Hematopoietic multipotent progenitor cell treated with erythropoietin and hydrocortisone succinate and interleukin-3 and kit ligand, for 8 days (in vitro differentiated cells): Measurements from ENCODE around the gene MCC.

ENCODE experiments used
- DNase-seq: peaks from one replicate; pipeline ENCODE4 v3.0.0-alpha.2; 2015

The MCC gene

DNA sequence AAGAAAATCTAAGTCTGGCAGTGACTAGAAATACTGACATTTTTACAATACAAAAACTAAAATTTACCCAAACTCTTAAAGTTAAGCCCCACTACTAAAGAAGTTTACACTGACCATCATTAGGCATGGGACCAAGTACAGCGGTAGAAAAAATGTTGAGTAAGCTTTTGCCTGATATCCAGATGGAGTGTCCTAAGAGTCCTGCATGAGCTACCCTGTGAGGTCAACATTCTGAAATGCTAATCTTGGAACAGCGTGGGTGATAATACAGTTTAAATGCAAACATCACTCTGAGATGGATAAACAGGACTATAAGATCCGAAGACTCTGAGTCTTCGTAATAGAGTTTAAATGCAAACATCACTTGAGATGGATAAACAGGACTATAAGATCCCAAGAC lies 322.0 kb downstream of the MCC start:
- DNase-seq: no peak

DNA sequence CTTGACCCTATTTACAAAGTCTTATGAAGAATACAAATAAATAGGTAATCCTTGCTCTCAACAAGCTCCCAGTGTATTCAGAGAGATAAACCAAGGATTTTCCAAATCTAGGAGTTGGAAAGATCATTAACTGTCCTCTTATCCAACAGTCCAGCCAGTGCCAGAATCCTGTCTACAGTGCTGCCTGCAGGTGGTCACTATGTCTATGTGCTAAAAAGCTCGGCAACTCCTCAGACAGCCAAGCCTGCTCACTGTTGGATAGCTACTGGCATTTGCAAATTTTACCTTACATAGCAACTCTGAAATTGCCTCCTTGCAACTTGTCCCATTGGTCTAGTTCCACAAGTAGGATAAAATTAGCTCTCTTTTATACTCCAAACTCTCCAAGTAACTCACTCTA lies 324.2 kb downstream of the MCC start:
- no peak for DNase-seq

DNA sequence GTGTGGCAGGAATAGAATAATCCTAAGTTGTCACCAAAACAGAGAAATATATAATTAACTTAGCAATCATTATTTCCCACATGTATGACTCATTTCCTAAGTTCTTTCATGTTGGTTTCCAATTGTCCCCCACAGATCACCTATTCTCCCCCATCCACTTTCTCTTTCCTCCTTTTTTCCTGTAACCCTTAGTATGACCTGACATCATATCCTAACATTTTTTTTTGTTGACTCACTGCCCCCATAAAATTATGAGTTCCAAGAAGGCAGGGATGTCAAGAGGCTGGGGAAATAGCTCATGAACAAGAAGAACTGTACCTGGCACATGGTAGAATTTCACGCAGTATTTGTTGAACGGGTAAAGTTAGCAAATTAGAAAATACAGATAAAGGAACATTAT lies 324.9 kb downstream of the MCC start:
- no peak for DNase-seq

DNA sequence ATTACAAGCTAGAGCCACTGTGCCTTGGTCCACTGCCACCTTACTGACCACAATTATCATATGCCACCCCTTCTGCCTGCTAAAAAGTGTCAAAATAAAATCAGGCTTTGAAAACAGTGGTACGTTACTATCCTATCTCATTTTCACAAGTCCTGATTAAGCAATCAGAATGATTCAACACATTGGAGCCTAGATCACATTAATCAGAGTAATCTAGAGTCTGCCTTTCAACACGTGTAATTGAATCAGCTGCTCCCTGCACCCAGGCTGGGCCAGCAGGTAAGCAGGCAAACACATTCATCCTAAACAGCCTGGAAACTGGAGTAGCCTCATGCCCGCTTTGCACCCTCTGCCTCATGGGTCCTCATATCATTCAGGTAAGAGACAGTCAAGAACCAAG lies 325.5 kb downstream of the MCC start:
- DNase-seq: no peak

DNA sequence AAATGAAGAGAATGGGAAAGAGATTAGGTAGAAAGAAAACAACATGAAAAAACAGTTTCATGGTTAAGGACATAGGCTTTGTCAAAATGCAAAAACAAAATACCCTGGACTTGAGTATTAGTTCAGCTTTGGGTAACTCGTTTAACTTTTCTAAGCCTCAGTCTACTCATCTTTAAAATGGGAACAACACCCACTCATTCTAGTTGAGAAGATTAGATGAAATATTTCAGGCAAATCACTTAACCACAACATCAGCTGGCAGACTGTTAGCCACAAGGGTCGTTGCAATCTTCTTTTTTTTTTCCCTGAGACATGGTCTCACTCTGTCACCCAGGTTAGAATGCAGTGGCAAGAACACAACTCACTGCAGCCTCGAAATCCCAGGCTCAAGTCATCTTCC lies 326.0 kb downstream of the MCC start:
- DNase-seq: no peak

DNA sequence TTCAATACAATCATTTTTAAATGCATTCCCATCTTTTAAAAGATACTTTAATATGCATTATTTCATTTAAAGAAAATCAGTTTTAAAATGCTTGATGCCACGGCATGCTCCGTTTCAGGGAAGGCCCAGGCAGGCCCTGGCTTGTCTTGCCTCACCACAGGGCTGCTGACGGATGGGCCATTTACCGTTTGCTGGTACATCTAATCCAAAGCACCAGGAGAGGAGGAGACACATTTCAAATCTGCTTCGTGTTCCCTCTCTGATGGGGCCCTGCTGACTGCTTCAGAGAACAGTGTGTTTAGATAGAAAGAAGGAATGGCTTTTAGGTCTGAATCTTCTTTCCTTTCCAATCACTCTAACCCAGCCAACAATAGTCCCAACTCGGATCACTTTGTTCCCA lies 326.4 kb downstream of the MCC start:
- DNase-seq: no peak

DNA sequence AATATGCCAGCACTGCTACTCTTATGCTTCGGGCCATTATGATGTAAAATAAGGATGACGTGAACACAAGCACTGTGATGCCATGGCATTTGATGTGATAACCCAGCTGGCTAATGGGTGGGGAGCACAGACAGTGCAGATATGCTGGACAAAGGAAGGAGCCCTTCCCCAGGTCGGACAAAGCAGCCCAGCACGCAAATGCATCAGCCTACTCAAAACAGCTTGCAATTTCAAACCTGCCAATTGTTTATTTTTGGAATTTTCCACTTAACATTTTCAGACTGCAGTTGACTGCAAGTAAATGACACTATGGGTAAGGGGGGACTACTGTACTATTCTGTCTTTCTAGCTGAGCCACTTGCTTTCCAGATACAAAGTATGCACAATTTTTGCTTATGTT lies 330.4 kb downstream of the MCC start:
- no peak for DNase-seq

DNA sequence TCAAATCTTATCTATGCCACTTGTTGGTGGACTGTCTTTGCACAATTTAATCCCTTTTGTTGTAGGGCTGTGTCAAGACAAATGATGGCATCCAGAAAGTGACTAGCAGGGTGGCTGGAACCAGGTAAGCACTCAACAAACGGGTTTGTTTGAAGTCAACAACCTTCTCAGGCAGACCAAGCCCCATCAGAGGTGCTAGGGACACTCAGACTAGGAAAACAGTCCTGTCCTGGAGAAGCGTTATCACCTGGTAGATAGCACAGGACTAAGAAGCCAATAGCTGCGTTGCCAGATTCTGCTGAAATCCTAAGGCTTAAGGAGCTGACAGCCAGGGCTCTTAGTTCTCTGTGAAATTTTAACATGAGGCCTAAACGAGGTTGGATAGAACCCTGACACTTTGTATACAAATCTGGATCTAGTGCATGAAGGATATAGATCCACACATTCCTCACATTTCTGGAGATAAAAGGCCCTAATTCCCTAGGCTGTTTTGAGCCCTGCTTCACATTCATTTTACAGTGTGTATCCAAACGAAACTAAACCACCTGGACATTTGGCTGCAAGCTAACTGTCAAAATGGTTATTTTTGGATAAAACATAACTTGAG lies 331.9 kb downstream of the MCC start:
- DNase-seq: no peak

DNA sequence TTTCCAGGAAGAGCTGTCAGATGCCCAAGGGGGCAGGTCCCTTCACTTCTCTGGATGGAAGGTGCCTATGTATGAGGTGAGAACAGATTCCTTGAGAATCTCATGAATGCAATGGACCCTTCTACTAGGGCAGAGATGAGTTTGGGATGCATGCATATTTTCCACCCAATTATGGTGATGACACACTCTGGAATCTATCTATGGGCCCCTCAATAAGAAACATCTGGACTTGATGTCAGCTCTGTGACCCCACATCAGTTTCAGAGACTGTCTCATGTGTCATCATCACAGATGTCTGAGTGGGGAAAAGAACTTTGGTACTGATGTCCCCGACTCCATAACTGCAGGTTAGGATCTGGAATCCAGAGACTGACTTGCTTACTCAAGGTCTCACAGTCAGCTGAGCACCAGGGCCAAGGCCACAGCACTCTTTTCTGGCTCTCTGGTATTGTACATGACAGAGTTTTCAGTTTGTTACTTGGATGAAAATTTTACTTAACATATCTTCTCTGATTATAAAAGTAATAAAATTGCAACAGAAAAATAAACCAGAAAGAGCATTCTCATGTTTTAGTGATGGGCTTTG lies 334.6 kb downstream of the MCC start:
- no peak for DNase-seq

DNA sequence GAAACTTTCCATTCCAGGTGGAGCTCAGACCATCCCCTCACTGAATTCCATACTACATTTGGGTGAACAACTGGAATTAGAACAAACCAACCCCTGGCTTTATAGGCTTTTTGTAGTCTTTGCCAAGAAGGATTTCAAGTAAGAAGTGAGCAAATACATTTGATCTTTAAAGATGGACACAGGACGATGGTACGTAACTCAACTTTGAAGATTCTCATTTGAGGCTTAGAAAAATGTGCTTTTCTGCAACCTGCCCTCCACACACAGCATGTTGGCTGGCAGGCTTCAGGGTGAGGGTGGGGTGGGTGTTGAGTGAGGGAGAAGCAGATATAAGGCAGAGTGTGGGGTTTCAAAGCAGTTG lies 335.9 kb downstream of the MCC start:
- DNase-seq: no peak

DNA sequence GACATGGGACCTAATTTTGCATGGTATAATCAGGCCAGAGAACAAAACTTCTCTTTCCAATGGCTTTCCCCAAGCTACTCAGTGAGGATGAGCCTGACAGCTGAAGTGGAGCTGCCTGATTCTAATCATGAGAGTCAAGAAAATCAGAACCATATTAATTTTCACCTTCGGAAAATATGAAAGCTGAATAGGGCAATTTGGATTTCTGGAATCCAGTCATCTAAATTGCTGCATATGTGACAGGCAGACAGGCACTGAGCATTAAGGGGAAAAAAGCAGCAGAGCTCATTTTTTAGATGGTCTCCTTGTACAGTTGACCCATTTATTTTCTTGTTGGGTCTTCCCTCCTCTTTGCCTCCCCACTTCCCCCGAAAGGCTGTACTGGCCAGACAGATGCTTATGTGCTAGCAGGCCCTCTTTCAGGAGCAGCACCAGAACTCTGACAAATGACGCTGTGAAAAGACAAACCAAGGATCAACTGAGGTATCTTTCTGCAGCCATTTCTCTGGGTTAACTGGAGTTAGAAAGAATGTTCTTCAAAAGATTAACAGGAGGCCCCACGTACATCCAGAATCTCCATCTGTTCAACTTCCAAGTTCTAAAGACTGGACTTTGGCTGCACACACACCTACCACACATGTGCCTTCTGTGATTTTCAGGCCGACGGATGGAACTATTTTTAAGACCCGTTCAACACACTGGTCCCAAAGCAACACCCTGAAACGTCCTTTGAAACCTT lies 336.4 kb downstream of the MCC start:
- no peak for DNase-seq

DNA sequence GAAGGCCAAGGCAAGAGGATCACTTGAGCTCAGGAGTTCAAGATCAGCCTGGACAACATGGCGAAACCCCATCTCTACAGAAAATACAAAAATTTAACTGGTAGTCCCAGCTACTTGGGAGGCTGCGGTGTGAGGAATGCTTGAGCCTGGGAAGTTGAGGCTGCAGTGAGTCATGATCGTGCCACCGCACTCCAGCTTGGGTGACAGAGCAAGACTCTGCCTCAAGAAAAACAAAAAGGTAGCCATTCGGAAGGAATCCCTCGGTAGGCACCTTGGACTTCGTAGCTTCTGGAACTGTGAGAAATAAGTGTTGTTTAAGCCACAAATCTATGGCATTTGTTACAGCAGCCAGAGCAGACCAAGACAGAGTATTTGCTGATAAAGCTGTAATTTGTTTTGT lies 337.4 kb downstream of the MCC start:
- no peak for DNase-seq

DNA sequence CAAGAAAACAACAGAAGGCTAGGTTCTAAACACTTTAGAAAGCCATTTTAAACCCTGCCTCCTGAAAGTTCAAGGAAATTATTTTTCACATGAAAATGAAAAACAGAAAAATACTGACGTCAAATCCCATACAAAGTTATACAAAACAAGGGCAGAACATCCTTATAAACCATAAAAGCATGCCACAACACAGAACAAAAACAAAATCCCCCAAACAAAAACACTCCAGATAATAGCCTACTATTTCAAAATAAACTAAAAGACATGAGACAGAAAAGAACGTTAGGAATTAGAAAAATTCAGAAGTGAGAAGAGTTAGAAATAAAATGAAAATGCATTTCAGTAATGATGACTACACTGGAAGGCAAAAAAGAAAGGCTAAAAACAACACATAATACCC lies 338.0 kb downstream of the MCC start:
- DNase-seq: no peak

DNA sequence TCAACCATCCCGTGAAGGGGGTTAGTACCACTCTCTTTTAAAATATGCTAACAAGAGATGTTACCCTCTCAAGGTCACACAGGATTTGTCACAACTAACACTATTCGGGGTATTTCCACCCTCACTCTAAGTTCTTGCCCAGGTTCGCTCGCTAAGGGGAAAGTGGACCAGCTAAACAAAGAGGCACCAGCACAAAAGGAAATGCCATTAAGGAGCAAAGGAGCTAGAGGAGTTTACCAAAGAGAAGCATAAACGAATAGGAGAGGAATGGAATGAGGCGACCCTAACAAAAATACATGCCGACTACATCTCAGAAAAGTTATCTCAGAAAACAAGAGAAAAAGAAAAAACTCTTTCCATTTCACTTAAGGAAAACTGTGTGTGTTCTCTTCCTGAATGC lies 340.7 kb downstream of the MCC start:
- no peak for DNase-seq

DNA sequence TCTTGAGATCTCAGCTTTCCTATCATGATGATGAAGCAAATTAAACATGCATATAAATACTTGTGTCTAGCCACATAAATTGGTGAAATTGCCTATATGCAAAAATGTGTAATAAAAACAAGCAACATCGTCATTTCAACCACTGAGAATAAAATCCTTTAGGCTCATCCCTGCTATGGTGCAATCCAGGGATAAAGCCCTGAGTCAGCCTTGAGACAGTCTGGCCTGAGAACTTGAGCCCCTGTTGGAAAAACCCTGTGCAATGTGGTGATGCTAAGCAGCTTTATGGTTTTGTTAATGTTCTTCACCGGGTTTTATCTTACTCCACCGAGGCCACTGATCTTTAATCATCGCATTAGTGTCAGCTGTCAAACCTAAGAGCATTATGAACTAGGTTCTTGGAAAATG lies 341.1 kb downstream of the MCC start:
- DNase-seq: no peak

DNA sequence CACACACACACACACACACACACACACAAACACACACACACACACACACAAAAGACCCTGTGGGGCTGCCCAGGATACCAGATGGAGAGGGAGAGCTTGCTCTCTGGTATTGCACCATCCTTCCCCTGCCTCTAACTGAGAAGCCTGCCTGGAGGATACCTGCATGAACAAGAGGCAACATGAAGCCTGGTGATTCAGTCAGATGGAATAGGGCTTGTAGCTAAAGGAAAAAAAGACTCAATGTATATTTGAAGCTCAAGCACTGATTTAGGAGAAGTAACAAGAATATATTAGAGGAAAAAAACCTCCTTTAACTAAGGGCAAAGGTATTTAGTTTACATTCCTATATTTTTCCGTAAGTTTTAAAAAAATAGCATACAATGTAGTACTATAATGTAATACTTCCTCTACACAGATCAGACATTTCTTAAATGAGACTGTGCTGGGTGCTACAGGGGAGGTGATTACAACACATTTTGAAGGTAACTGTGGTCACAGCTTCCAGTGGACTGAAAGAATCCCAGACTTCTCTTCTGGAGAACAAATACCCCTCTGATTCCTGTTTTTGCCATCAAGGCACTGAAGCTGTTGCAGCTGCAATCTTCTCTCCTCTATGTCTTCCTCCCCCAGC lies 342.4 kb downstream of the MCC start:
- DNase-seq: no peak

DNA sequence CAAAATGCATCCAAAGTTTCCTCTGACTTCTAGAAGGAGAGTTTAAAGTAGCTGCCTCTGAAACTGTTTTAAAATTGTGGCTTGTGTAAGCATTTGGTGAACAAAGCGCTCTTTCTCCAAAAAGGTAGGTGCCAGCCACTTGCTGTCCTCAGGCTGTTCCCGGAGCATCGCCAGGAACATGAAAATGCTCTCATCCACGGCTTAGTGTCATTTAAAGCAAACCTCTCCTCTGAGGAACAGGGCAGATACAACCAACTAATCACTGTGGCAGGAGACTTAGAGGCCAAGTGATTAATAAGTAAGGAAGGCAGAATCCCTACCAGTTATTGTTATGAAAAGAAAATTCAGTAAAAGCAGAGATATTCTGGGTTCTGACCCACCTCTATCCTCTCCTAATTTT lies 346.1 kb downstream of the MCC start:
- no peak for DNase-seq

DNA sequence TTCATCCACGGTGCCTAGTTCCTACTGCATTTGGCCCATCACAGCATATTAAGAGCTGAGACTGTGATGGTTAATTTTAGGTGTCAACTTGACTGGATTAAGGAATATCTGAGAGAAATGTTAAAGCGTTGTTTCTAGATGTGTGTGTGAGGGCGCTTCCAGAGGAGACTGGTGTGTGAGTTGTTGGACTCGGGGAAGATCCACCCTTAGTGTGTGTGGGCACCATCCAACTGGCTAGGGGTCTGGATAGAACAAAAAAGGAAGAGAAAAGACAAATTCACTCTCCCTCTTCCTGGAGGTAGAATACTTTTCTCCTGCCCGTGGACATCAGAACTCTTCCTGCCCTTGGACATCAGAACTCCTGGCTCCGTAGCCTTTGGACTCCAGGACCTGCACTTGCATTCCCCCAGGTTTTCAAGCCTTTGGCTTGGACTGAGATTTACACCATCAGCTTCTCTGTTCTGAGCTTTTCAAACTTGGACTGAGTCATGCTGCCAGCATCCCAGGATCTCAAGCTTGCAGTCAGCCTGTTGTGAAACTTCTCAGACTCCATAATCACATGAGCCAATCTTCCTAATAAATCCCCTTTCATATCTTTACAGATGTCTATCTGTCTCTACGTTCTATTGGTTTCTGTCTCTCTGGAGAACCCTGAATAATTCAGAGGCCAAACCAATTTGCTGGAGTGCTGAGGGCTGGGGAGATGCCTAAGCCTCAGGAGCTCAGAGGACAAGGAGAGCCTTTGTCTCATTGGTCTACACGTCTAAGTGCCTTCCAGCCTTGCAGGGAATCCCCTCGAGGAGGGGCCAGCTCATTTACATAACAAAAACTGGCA lies 347.2 kb downstream of the MCC start:
- DNase-seq: no peak

DNA sequence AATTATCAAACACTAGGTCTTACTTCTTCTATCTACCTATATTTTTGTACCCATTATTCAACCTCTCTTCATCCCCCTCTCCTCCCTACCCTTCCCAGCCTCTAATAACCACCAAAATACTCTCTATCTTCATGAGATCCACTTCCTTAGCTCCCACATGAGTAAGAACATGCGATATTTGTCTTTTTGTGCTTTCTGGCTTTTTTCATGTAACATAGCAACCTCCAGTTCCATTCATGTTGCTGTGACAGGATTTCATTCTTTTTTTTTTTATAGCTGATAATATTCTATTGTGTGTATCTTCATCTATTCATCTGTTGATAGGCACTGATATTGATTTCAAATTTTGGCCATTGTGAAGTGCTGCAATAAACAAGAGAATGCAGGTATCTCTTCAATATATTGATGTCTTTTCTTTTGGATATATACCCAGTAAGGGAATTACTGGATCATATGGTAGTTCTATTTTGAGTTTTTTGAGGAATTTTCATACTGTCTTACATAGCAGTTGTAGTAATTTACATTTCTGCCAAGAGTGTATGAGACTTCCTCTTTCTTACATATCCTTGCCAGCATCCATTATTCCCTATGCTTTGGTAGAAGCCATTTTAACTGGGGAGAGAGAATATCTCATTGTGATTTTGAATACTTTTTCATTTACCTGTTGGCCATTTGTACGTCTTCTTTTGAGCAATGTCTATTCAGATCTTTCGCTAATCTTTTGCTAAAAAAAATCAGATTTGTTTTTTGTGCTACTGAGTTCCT lies 354.9 kb downstream of the MCC start:
- DNase-seq: no peak

DNA sequence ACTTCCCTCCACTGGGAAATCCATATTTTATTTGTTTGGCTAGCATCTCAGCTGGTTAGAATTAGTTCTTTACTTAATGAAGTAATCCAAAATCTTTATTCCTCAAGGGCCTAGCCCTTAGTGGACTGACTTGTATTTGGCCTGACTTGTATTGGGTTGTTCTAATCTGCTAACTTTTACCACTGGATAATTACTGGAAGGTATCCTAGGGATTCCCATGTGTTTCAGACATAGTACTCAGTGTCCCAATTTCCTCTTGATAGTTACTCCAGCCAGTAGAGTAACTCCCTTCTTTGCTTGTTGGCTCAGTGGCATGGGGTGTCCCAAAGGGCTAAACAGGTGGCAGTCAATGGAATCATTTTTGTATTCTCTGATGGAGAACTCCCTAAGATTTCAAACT lies 355.7 kb downstream of the MCC start:
- no peak for DNase-seq

DNA sequence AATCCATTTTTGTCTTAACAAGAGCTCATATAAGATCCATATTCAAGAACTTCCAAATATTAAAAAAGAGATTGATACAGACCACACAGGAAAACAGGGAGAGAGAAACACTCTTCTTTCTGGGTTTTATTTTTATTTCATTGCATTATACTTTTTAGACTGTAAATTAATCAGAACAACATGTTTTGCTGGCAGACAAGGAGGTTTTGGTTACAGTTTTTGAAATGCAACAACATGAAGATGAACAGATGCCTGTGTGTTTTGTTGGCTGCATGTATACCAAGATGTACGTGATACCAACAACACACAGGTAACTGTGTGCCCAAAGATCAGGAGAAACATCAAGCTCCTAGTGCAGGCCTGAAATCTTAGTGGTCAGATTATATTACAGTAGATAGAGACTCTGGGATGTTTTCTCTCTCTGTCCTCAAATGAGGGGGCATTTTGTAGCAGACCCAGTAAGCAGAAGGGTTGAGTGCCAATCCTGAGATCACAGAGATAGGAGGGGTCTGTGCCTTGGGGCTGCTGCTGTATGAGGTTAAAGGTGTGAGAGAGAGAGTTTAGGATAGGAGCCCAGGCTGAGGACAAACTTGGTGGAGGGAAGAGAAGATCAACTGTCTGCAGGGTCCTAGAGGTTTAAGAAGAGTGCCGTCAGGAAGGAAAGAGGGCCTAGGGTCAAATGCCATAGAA lies 359.5 kb downstream of the MCC start:
- DNase-seq: no peak

DNA sequence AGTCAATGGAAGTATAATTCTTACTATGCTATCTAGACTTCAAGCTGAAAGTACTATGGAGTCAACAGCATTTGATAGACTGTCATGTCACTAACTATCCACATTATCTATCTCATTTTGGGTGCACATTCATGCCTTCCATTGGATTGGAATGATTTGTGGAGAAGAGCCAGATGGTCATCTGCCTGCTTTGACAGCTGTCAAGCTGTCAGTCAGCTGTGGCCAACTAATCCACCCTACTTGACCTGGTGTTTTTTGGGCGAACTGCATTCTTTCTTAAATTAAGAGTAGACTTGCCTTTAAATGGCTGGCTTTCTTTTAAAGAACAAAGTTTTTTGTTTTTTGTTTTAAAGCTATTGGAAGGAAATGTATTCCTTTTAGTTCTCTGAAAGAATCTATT lies 360.2 kb downstream of the MCC start:
- DNase-seq: no peak
